ENCODE results near the gene RBM14.

Gene RBM14

GRCh38 chr11:66619080-66619554, 2.7 kb downstream of the RBM14 start:
- H3K4me3 ChIP-seq (ENCODE audit: low read depth, low read length) = peak overlapping the region; percentile 89
- peak; percentile 60 for DNase-seq (ENCODE audit: low read depth)
- TF ChIP-seq MYC (IDR thresholded peaks at IDR 0.05; ENCODE audit: low read depth, low read length) = no peak
- no peak for TF ChIP-seq MAX (IDR thresholded peaks at IDR 0.05; ENCODE audit: low read depth, low read length)
- TF ChIP-seq CTCF (IDR thresholded peaks at IDR 0.05; ENCODE audit: low read depth, low read length) = no peak
- TF ChIP-seq POLR2A (IDR thresholded peaks at IDR 0.05; ENCODE audit: extremely low read depth, insufficient read length) = no peak

- no peak overlapping the region for H3K4me3 ChIP-seq (ENCODE audit: low read depth, low read length)
- DNase-seq (ENCODE audit: low read depth) = no peak
- no peak for TF ChIP-seq POLR2A (IDR thresholded peaks at IDR 0.05; ENCODE audit: extremely low read depth, insufficient read length)
- TF ChIP-seq MYC (IDR thresholded peaks at IDR 0.05; ENCODE audit: low read depth, low read length) = no peak
- no peak for TF ChIP-seq CTCF (IDR thresholded peaks at IDR 0.05; ENCODE audit: low read depth, low read length)
- no peak for TF ChIP-seq MAX (IDR thresholded peaks at IDR 0.05; ENCODE audit: low read depth, low read length)
Observed at GRCh38 chr11:66624450-66624849, 8.0 kb downstream of the RBM14 start.

- TF ChIP-seq CTCF (IDR thresholded peaks at IDR 0.05; ENCODE audit: low read depth, low read length) = no peak
- TF ChIP-seq MYC (IDR thresholded peaks at IDR 0.05; ENCODE audit: low read depth, low read length) = no peak
- TF ChIP-seq MAX (IDR thresholded peaks at IDR 0.05; ENCODE audit: low read depth, low read length) = no peak
- no peak for TF ChIP-seq POLR2A (IDR thresholded peaks at IDR 0.05; ENCODE audit: extremely low read depth, insufficient read length)
- no peak overlapping the region for H3K4me3 ChIP-seq (ENCODE audit: low read depth, low read length)
- no peak for DNase-seq (ENCODE audit: low read depth)
Observed at GRCh38 chr11:66625041-66625751, 8.8 kb downstream of the RBM14 start.

GRCh38 chr11:66625752-66626149, 9.3 kb downstream of the RBM14 start:
- no peak overlapping the region for H3K4me3 ChIP-seq (ENCODE audit: low read depth, low read length)
- TF ChIP-seq POLR2A (IDR thresholded peaks at IDR 0.05; ENCODE audit: extremely low read depth, insufficient read length) (no peak), CTCF (IDR thresholded peaks at IDR 0.05; ENCODE audit: low read depth, low read length) (no peak), MYC (IDR thresholded peaks at IDR 0.05; ENCODE audit: low read depth, low read length) (no peak), MAX (IDR thresholded peaks at IDR 0.05; ENCODE audit: low read depth, low read length) (no peak)
- DNase-seq (ENCODE audit: low read depth) = no peak

GRCh38 chr11:66626382-66626781, 10.0 kb downstream of the RBM14 start:
- no peak overlapping the region for H3K4me3 ChIP-seq (ENCODE audit: low read depth, low read length)
- no peak for DNase-seq (ENCODE audit: low read depth)
- TF ChIP-seq MAX (IDR thresholded peaks at IDR 0.05; ENCODE audit: low read depth, low read length) (no peak), MYC (IDR thresholded peaks at IDR 0.05; ENCODE audit: low read depth, low read length) (no peak)

GRCh38 chr11:66626926-66627325, 10.5 kb downstream of the RBM14 start:
- no peak for TF ChIP-seq POLR2A (IDR thresholded peaks at IDR 0.05; ENCODE audit: extremely low read depth, insufficient read length)
- TF ChIP-seq MYC (IDR thresholded peaks at IDR 0.05; ENCODE audit: low read depth, low read length) = no peak
- TF ChIP-seq CTCF (IDR thresholded peaks at IDR 0.05; ENCODE audit: low read depth, low read length) = no peak
- no peak for TF ChIP-seq MAX (IDR thresholded peaks at IDR 0.05; ENCODE audit: low read depth, low read length)
- no peak for DNase-seq (ENCODE audit: low read depth)
- no peak overlapping the region for H3K4me3 ChIP-seq (ENCODE audit: low read depth, low read length)

All from NB4 (cell line).